WTC11 (cell line): ENCODE results near the gene NECTIN1. TPM values are rescaled to one million over a fixed set of nuclear protein-coding genes. Genes with fewer than 3 reads are reported as not detected.

ENCODE experiments used
- ATAC-seq: fragments of 200-7000 bp; cut with Tn5 transposase; 2 replicates; pipeline ENCODE4 v1.10.0; 2021; ENCODE audit warnings: mild to moderate bottlenecking, moderate library complexity
- CTCF ChIA-PET: fragments of 300-600 bp; sonication (Branson Sonifier 250); formaldehyde crosslinking; loops from one replicate; lab custom pipeline; 2021; ENCODE audit warnings: antibody characterized with exemption; lab: Charles Lee
- POLR2A ChIA-PET: fragments of 350-600 bp; sonication (Branson Sonifier 250); formaldehyde crosslinking; loops from one replicate; lab custom pipeline; 2021; ENCODE audit warnings: antibody characterized with exemption; lab: Charles Lee
- DNase-seq: peaks from one replicate; pipeline ENCODE4 v3.0.0; 2021; ENCODE audit warnings: low spot score
- H3K27ac Mint-ChIP-seq: 2 replicates; pipeline ENCODE4 v1.8.0; 2021; ENCODE audit warnings: mixed read lengths
- H3K27me3 Mint-ChIP-seq: 2 replicates; pipeline ENCODE4 v1.8.0; 2021; ENCODE audit warnings: low read depth, mild to moderate bottlenecking, moderate library complexity, mixed read lengths
- H3K36me3 Mint-ChIP-seq: 2 replicates; pipeline ENCODE4 v1.8.0; 2021; ENCODE audit warnings: mixed read lengths
- H3K4me1 Mint-ChIP-seq: 2 replicates; pipeline ENCODE4 v1.8.0; 2022; ENCODE audit warnings: mixed read lengths
- H3K4me3 Mint-ChIP-seq: 2 replicates; pipeline ENCODE4 v1.8.0; 2021; ENCODE audit warnings: mild to moderate bottlenecking, moderate library complexity, mixed read lengths
- H3K9me3 Mint-ChIP-seq: 2 replicates; pipeline ENCODE4 v1.8.0; 2021; ENCODE audit warnings: mixed read lengths
- CREB1 ChIP-seq: sonication (generic); formaldehyde crosslinking; IDR thresholded peaks from 2 replicates; pipeline ENCODE4 v1.8.0; 2023; ENCODE audit warnings: mild to moderate bottlenecking, missing genetic modification reagents
- CREM ChIP-seq: sonication (generic); formaldehyde crosslinking; IDR thresholded peaks from 2 replicates; pipeline ENCODE4 v1.8.1; 2022; ENCODE audit warnings: mild to moderate bottlenecking, missing genetic modification reagents, moderate library complexity
- NFE2L1 ChIP-seq: sonication (generic); formaldehyde crosslinking; IDR thresholded peaks from 2 replicates; pipeline ENCODE4 v1.8.1; 2023; ENCODE audit warnings: missing genetic modification reagents
- OVOL2 ChIP-seq: fragments of 250-450 bp; sonication (Bioruptor Pico); IDR thresholded peaks from 2 replicates; pipeline ENCODE4 v1.9.0; 2021; ENCODE audit warnings: mild to moderate bottlenecking, borderline replicate concordance
- ZNF219 ChIP-seq: sonication (generic); formaldehyde crosslinking; IDR thresholded peaks from 2 replicates; pipeline ENCODE4 v1.8.0; 2023; ENCODE audit warnings: missing genetic modification reagents, mild to moderate bottlenecking, borderline replicate concordance
- ZNF317 ChIP-seq: sonication (generic); formaldehyde crosslinking; IDR thresholded peaks from 2 replicates; pipeline ENCODE4 v1.8.1; 2023; ENCODE audit warnings: low read depth, mild to moderate bottlenecking, moderate library complexity, missing genetic modification reagents, borderline replicate concordance
- total RNA-seq: library from RNA; stranded (reverse); gene quantifications from 3 replicates; pipeline ENCODE4 v1.2.3, GENCODE V29; 2021
- TF ChIP-seq, protein P1 (sequence below): sonication (generic); formaldehyde crosslinking; IDR thresholded peaks from 2 replicates; pipeline ENCODE4 v1.8.0; 2023; ENCODE audit warnings: mild to moderate bottlenecking, missing genetic modification reagents
- TF ChIP-seq, protein P2 (sequence below): sonication (generic); formaldehyde crosslinking; IDR thresholded peaks from 2 replicates; pipeline ENCODE4 v1.8.0; 2023; ENCODE audit warnings: missing genetic modification reagents, mild to moderate bottlenecking, borderline replicate concordance
- TF ChIP-seq, protein P3 (sequence below): sonication (generic); formaldehyde crosslinking; IDR thresholded peaks from 2 replicates; pipeline ENCODE4 v1.8.1; 2023; ENCODE audit warnings: mild to moderate bottlenecking, moderate library complexity, missing genetic modification reagents
- TF ChIP-seq, protein P4 (sequence below): sonication (generic); formaldehyde crosslinking; IDR thresholded peaks from 2 replicates; pipeline ENCODE4 v1.8.0; 2022; ENCODE audit warnings: mild to moderate bottlenecking, missing genetic modification reagents
- TF ChIP-seq, protein P5 (sequence below): sonication (generic); formaldehyde crosslinking; IDR thresholded peaks from 2 replicates; pipeline ENCODE4 v1.8.1; 2022; ENCODE audit warnings: low read depth, mild to moderate bottlenecking, moderate library complexity, missing genetic modification reagents, borderline replicate concordance

The NECTIN1 gene
- total RNA-seq, 1 experiment from 2014 or later = 86.2 TPM

DNA sequence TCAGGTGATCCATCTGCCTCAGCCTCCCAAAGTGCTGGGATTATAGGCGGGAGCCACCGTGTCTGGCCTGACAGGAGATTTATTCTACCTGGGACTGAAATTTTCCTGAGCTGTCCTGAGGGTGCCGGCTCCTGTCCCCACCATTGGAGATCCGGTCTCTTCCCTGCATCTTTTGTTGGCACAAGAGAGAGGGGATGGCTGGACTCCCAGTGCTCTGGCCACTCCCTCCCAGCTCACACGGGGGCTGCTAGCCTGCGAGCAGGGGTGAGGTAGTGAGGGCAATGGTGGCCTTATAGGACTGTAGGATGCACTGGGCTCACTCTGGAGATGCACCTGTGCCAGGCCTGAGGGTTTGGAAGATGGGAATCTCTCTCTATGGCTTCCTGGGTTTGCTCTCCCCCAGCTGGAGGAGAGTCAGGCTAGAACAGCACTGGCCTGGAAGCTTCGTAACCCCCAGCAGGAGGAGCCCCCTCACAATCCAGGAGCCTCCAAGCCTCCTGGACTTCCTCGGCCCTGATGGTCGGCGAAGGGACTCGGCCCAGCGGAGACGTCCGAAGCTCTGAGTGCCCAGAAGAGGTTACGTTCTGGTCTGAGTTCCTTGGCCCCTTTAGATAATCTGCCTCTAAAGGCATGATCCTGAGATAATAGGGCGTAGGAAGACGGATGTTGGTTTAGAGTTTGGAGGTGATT, 106.4 kb downstream of the NECTIN1 start (continued):
- TF ChIP-seq, protein P1, sequence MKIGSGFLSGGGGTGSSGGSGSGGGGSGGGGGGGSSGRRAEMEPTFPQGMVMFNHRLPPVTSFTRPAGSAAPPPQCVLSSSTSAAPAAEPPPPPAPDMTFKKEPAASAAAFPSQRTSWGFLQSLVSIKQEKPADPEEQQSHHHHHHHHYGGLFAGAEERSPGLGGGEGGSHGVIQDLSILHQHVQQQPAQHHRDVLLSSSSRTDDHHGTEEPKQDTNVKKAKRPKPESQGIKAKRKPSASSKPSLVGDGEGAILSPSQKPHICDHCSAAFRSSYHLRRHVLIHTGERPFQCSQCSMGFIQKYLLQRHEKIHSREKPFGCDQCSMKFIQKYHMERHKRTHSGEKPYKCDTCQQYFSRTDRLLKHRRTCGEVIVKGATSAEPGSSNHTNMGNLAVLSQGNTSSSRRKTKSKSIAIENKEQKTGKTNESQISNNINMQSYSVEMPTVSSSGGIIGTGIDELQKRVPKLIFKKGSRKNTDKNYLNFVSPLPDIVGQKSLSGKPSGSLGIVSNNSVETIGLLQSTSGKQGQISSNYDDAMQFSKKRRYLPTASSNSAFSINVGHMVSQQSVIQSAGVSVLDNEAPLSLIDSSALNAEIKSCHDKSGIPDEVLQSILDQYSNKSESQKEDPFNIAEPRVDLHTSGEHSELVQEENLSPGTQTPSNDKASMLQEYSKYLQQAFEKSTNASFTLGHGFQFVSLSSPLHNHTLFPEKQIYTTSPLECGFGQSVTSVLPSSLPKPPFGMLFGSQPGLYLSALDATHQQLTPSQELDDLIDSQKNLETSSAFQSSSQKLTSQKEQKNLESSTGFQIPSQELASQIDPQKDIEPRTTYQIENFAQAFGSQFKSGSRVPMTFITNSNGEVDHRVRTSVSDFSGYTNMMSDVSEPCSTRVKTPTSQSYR = no peak
- TF ChIP-seq, all 79 proteins: peak for 0

DNA sequence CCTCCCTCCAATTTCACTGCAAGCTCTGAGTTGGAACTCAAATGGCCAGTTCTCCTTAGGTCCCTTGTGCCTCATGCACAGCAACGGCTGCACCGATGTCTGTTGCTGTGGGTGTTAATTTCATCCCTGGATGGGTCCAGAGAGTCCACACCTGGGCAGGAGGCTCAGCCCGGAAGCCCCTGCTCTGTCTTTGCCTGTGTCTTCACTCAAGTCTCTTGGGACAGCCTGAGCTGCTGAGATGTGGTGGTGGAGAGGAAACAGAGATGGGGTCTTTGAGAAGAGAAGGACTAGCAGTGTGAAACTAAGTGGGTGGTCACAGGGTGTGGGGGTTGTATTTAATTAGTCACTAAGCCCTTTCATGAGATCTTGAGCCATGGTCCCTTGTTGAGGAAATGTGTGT, 109.3 kb downstream of the NECTIN1 start:
- DNase-seq (no peak), ATAC-seq (no peak)
- Mint-ChIP-seq H3K4me3 (no peak overlapping the region), H3K27me3 (peaks cover 26% of the 10 kb centered on the region; the same call in 1 of the 2 replicates), H3K4me1 (peaks cover 42% of the 10 kb centered on the region), H3K9me3 (no peaks in the 10 kb centered on the region), H3K27ac (no peak overlapping the region), H3K36me3 (no peaks in the 10 kb centered on the region)
- ChIA-PET POLR2A (no interaction called here), CTCF (interaction anchor here (1.3 to 1.7 kb wide), 3 partner anchors 17 to 86 kb away, joined by 4 to 9 read pairs (median 5); no protein-coding TSS in a partner anchor)
- TF ChIP-seq NFE2L1 (no peak), ZNF317 (CRISPR knock-in tag) (no peak), OVOL2 (no peak), ZNF219 (CRISPR knock-in tag) (no peak), CREM (CRISPR knock-in tag) (no peak), CREB1 (CRISPR knock-in tag) (no peak)
- TF ChIP-seq, protein P2, sequence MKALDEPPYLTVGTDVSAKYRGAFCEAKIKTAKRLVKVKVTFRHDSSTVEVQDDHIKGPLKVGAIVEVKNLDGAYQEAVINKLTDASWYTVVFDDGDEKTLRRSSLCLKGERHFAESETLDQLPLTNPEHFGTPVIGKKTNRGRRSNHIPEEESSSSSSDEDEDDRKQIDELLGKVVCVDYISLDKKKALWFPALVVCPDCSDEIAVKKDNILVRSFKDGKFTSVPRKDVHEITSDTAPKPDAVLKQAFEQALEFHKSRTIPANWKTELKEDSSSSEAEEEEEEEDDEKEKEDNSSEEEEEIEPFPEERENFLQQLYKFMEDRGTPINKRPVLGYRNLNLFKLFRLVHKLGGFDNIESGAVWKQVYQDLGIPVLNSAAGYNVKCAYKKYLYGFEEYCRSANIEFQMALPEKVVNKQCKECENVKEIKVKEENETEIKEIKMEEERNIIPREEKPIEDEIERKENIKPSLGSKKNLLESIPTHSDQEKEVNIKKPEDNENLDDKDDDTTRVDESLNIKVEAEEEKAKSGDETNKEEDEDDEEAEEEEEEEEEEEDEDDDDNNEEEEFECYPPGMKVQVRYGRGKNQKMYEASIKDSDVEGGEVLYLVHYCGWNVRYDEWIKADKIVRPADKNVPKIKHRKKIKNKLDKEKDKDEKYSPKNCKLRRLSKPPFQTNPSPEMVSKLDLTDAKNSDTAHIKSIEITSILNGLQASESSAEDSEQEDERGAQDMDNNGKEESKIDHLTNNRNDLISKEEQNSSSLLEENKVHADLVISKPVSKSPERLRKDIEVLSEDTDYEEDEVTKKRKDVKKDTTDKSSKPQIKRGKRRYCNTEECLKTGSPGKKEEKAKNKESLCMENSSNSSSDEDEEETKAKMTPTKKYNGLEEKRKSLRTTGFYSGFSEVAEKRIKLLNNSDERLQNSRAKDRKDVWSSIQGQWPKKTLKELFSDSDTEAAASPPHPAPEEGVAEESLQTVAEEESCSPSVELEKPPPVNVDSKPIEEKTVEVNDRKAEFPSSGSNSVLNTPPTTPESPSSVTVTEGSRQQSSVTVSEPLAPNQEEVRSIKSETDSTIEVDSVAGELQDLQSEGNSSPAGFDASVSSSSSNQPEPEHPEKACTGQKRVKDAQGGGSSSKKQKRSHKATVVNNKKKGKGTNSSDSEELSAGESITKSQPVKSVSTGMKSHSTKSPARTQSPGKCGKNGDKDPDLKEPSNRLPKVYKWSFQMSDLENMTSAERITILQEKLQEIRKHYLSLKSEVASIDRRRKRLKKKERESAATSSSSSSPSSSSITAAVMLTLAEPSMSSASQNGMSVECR (CRISPR knock-in tag) = no peak
- TF ChIP-seq, protein P3, sequence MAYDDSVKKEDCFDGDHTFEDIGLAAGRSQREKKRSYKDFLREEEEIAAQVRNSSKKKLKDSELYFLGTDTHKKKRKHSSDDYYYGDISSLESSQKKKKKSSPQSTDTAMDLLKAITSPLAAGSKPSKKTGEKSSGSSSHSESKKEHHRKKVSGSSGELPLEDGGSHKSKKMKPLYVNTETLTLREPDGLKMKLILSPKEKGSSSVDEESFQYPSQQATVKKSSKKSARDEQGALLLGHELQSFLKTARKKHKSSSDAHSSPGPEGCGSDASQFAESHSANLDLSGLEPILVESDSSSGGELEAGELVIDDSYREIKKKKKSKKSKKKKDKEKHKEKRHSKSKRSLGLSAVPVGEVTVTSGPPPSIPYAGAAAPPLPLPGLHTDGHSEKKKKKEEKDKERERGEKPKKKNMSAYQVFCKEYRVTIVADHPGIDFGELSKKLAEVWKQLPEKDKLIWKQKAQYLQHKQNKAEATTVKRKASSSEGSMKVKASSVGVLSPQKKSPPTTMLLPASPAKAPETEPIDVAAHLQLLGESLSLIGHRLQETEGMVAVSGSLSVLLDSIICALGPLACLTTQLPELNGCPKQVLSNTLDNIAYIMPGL (CRISPR knock-in tag) = no peak
- TF ChIP-seq, protein P4, sequence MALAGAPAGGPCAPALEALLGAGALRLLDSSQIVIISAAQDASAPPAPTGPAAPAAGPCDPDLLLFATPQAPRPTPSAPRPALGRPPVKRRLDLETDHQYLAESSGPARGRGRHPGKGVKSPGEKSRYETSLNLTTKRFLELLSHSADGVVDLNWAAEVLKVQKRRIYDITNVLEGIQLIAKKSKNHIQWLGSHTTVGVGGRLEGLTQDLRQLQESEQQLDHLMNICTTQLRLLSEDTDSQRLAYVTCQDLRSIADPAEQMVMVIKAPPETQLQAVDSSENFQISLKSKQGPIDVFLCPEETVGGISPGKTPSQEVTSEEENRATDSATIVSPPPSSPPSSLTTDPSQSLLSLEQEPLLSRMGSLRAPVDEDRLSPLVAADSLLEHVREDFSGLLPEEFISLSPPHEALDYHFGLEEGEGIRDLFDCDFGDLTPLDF (CRISPR knock-in tag) = no peak
- TF ChIP-seq, protein P5, sequence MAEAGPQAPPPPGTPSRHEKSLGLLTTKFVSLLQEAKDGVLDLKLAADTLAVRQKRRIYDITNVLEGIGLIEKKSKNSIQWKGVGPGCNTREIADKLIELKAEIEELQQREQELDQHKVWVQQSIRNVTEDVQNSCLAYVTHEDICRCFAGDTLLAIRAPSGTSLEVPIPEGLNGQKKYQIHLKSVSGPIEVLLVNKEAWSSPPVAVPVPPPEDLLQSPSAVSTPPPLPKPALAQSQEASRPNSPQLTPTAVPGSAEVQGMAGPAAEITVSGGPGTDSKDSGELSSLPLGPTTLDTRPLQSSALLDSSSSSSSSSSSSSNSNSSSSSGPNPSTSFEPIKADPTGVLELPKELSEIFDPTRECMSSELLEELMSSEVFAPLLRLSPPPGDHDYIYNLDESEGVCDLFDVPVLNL (CRISPR knock-in tag) = no peak
- TF ChIP-seq, protein P1 = no peak
